ENCODE data around the gene IFRD2. TPM values are rescaled to one million over a fixed set of nuclear protein-coding genes. Genes with fewer than 3 reads are reported as not detected.

The IFRD2 gene
- total RNA-seq, 4 donors from 2014 or later: 42.0 to 129 (median 56.2) TPM

GRCh38 chr3:50270422-50271224 is 21.6 kb downstream of the IFRD2 start:
- H3K9me3 ChIP-seq: no peaks in the 10 kb centered on the region
- peak overlapping the region; percentile 45 to 63 (median 48) for H3K4me3 ChIP-seq
- peaks cover 0 to 100% (median 73%) of the 10 kb centered on the region in 4 donors for H3K4me1 ChIP-seq
- DNase-seq (ENCODE audit: low spot score in 2 of 2): no peak
- peak overlapping the region; percentile 85 to 98 (median 97) for H3K27ac ChIP-seq
- peaks cover 0 to 4% (median 0%) of the 10 kb centered on the region in 3 donors for H3K36me3 ChIP-seq
- peaks cover 0 to 8% of the 10 kb centered on the region in 2 donors for H3K27me3 ChIP-seq
- TF ChIP-seq POLR2A (IDR thresholded peaks at IDR 0.05) (peak in 1 of 2 donors; percentile 14), EP300 (IDR thresholded peaks at IDR 0.05) (peak in 1 of 2 donors; percentile 68), CTCF (IDR thresholded peaks at IDR 0.05) (no peak)
- 25 to 44% methylated on average over 17 to 18 of the region's 19 CpGs for WGBS, 2 donors

- DNase-seq (ENCODE audit: low spot score in 2 of 2): no peak
- H3K4me3 ChIP-seq: peak overlapping the region; percentile 45 to 63 (median 48)
- WGBS, 2 donors: 0 to 100% methylated on average over 1 of the region's 8 CpGs
- H3K27ac ChIP-seq: peak overlapping the region; percentile 85 to 98 (median 97)
- H3K9me3 ChIP-seq: no peaks in the 10 kb centered on the region
- TF ChIP-seq CTCF (IDR thresholded peaks at IDR 0.05) (peak in 1 of 5 experiments; percentile 14), EP300 (IDR thresholded peaks at IDR 0.05) (no peak), POLR2A (IDR thresholded peaks at IDR 0.05) (no peak)
- peaks cover 0 to 100% (median 74%) of the 10 kb centered on the region in 4 donors for H3K4me1 ChIP-seq
- no peaks in the 10 kb centered on the region for H3K36me3 ChIP-seq
- peaks cover 0 to 3% of the 10 kb centered on the region in 2 donors for H3K27me3 ChIP-seq
Measured at GRCh38 chr3:50269977-50270413, 22.2 kb downstream of the IFRD2 start.

- no peaks in the 10 kb centered on the region for H3K9me3 ChIP-seq
- DNase-seq (ENCODE audit: low spot score in 2 of 2): no peak
- TF ChIP-seq CTCF (IDR thresholded peaks at IDR 0.05) (no peak), EP300 (IDR thresholded peaks at IDR 0.05) (no peak), POLR2A (IDR thresholded peaks at IDR 0.05) (no peak)
- H3K36me3 ChIP-seq: no peaks in the 10 kb centered on the region
- no peaks in the 10 kb centered on the region for H3K27me3 ChIP-seq
- H3K27ac ChIP-seq: peak overlapping the region; percentile 85 to 98 (median 97)
- H3K4me1 ChIP-seq: peaks cover 0 to 100% (median 72%) of the 10 kb centered on the region in 4 donors
- peak overlapping the region; percentile 45 to 63 (median 48) for H3K4me3 ChIP-seq
- 38 to 41% methylated on average over 4 of the region's 4 CpGs for WGBS, 2 donors
Measured at GRCh38 chr3:50269460-50269859, 22.8 kb downstream of the IFRD2 start.

GRCh38 chr3:50268703-50269451 is 23.4 kb downstream of the IFRD2 start, which contains the start of gene SEMA3B:
SEMA3B (plus strand) TSS chr3:50269147; CDS start chr3:50269241, 94 bp downstream.
- Histone ChIP-seq H3K36me3 (no peaks in the 10 kb centered on the region), H3K27ac (peak within 1 kb of the TSS; percentile 85 to 98 (median 97)), H3K4me1 (peaks cover 0 to 100% (median 72%) of the 10 kb centered on the region in 4 donors), H3K4me3 (peak within 1 kb of the TSS; percentile 45 to 63 (median 48)), H3K9me3 (no peaks in the 10 kb centered on the region), H3K27me3 (no peaks in the 10 kb centered on the region)
- 13 to 18% methylated on average over 16 to 19 of the region's 21 CpGs for WGBS, 2 donors
- TF ChIP-seq POLR2A (IDR thresholded peaks at IDR 0.05): peak; percentile 48 to 54
- peak; percentile 8 to 96 for TF ChIP-seq EP300 (IDR thresholded peaks at IDR 0.05)
- TF ChIP-seq CTCF (IDR thresholded peaks at IDR 0.05): peak in 1 of 5 experiments; percentile 14
- DNase-seq (ENCODE audit: low spot score in 2 of 2): peak in 1 of 2 donors; percentile 59
